Liver (tissue), 9 donors: Measurements from ENCODE around the gene COL24A1. TPM values are rescaled to one million over a fixed set of nuclear protein-coding genes. Genes with fewer than 3 reads are reported as not detected.

Experiments used
- DNase-seq: peaks from one replicate; pipeline ENCODE4 v3.0.0-alpha.2; 2017; ENCODE audit warnings: low spot score
- H3K27ac ChIP-seq, 2 donors: one replicate each; pipeline ENCODE4 v1.7.0; 2013; ENCODE audit warnings: inconsistent platforms in 2 of 2, low read length in 2 of 2, control low read depth in 1 of 2, low read depth in 1 of 2, mild to moderate bottlenecking in 1 of 2
- H3K27me3 ChIP-seq, 4 donors: one replicate each; pipeline versions ENCODE4 v1.6.1 to v1.7.0; 2013; ENCODE audit warnings: low read length in 3 of 4, inconsistent platforms in 1 of 4, mild to moderate bottlenecking in 1 of 4, moderate library complexity in 1 of 4; ENCODE audit not compliant: control insufficient read depth in 4 of 4, insufficient read depth in 4 of 4
- H3K36me3 ChIP-seq, 4 donors: one replicate each; pipeline versions ENCODE4 v1.6.1 to v1.7.0; 2013; ENCODE audit warnings: low read length in 3 of 4, mild to moderate bottlenecking in 3 of 4, low read depth in 1 of 4, moderate library complexity in 1 of 4; ENCODE audit not compliant: control insufficient read depth in 4 of 4, insufficient read depth in 3 of 4
- H3K4me1 ChIP-seq, 4 donors: one replicate each; pipeline versions ENCODE4 v1.6.1 to v1.7.0; 2013; ENCODE audit warnings: low read length in 3 of 4, mild to moderate bottlenecking in 3 of 4, moderate library complexity in 1 of 4; ENCODE audit not compliant: control insufficient read depth in 4 of 4, insufficient read depth in 4 of 4
- H3K4me3 ChIP-seq, 3 donors: one replicate each; pipeline versions ENCODE4 v1.6.1 to v1.7.0; 2013; ENCODE audit warnings: low read length in 3 of 3, control low read depth in 1 of 3, low read depth in 1 of 3, mild to moderate bottlenecking in 1 of 3
- H3K9ac ChIP-seq, 2 donors: one replicate each; pipeline ENCODE4 v1.7.0; 2013; ENCODE audit warnings: low read length in 2 of 2, mild to moderate bottlenecking in 2 of 2, moderate library complexity in 2 of 2, control low read depth in 1 of 2, low read depth in 1 of 2
- H3K9me3 ChIP-seq, 4 donors: one replicate each; pipeline versions ENCODE4 v1.6.1 to v1.7.0; 2013; ENCODE audit warnings: low read length in 3 of 4; ENCODE audit not compliant: control insufficient read depth in 4 of 4
- ATF3 ChIP-seq: IDR thresholded peaks from 2 replicates; pipeline ENCODE4 v1.6.1; 2016; ENCODE audit warnings: antibody characterized with exemption
- EGR1 ChIP-seq, 2 donors: IDR thresholded peaks; 2 replicates each; pipeline ENCODE4 v1.6.1; 2016 to 2018; ENCODE audit warnings: antibody characterized with exemption in 2 of 2, low read depth in 2 of 2
- FOXA1 ChIP-seq: IDR thresholded peaks from 2 replicates; pipeline ENCODE4 v1.6.1; 2016; ENCODE audit warnings: antibody characterized with exemption
- FOXA2 ChIP-seq: IDR thresholded peaks from 2 replicates; pipeline ENCODE4 v1.6.1; 2016; ENCODE audit warnings: antibody characterized with exemption
- GABPA ChIP-seq, 2 donors: IDR thresholded peaks in 1 of 2; conservative IDR thresholded peaks in 1 of 2; 2 replicates each; pipeline ENCODE4 v1.6.1; 2016; ENCODE audit warnings: antibody characterized with exemption in 2 of 2, mild to moderate bottlenecking in 1 of 2, moderate library complexity in 1 of 2
- HNF4A ChIP-seq, 2 donors: conservative IDR thresholded peaks; 2 replicates each; pipeline ENCODE4 v1.6.1; 2016; ENCODE audit warnings: antibody characterized with exemption in 2 of 2, mild to moderate bottlenecking in 2 of 2
- JUND ChIP-seq, 2 donors: IDR thresholded peaks; 2 replicates each; pipeline ENCODE4 v1.6.1; 2016; ENCODE audit warnings: antibody characterized with exemption in 2 of 2
- NR2F2 ChIP-seq: IDR thresholded peaks from 2 replicates; pipeline ENCODE4 v1.6.1; 2016; ENCODE audit warnings: antibody characterized with exemption
- RAD21 ChIP-seq, 2 donors: IDR thresholded peaks; 2 replicates each; pipeline ENCODE4 v1.6.1; 2016; ENCODE audit warnings: antibody characterized with exemption in 2 of 2, mild to moderate bottlenecking in 2 of 2
- RXRA ChIP-seq, 2 donors: IDR thresholded peaks; 2 replicates each; pipeline ENCODE4 v1.6.1; 2017 to 2018; ENCODE audit warnings: antibody characterized with exemption in 2 of 2, mild to moderate bottlenecking in 1 of 2
- SP1 ChIP-seq: IDR thresholded peaks from 2 replicates; pipeline ENCODE4 v1.6.1; 2018; ENCODE audit warnings: antibody characterized with exemption, mild to moderate bottlenecking
- TAF1 ChIP-seq: conservative IDR thresholded peaks from 2 replicates; pipeline ENCODE4 v1.6.1; 2016; ENCODE audit warnings: antibody characterized with exemption, mild to moderate bottlenecking
- YY1 ChIP-seq: IDR thresholded peaks from 2 replicates; pipeline ENCODE4 v1.6.1; 2016; ENCODE audit warnings: antibody characterized with exemption, mild to moderate bottlenecking
- WGBS: extraction: QIAGEN DNeasy Blood & Tissue Kit; methylation state at CpG from one replicate; pipeline ENCODE4 v1.1.7; 2013; 5-methylcytosine and 5-hydroxymethylcytosine counted together
- polyA plus RNA-seq, 2 donors: library from polyadenylated mRNA; stranded (reverse) in 1 of 2; unstranded in 1 of 2; fragments of 200-250 nt in 1 of 2; fragments of >200 nt in 1 of 2; fragmentation: Nextera tagmentation in 1 of 2; extraction: Ambion mirVana in 1 of 2; gene quantifications; one replicate each; pipeline versions ENCODE4 v1.2.1 to v1.2.3, GENCODE V29; 2013 to 2015
- total RNA-seq, 2 donors: library from RNA; depleted of rRNA; stranded (reverse); fragments of >200 nt; gene quantifications; one replicate each; pipeline ENCODE4 v1.2.3, GENCODE V29; 2014
- TF ChIP-seq, protein P1 (sequence below): fragments of 150-350 bp; IDR thresholded peaks from 2 replicates; pipeline ENCODE4 v1.5.1; 2017; ENCODE audit warnings: improper control_type of control experiment, low read depth, low read length; ENCODE audit not compliant: missing input control
- TF ChIP-seq, protein P2 (sequence below): IDR thresholded peaks from 2 replicates; pipeline ENCODE4 v1.6.1; 2016; ENCODE audit warnings: antibody characterized with exemption
- TF ChIP-seq, protein P3 (sequence below): IDR thresholded peaks from 2 replicates; pipeline ENCODE4 v1.6.1; 2016; ENCODE audit warnings: antibody characterized with exemption
- donor health status: healthy.
- donor health status: healthy.
- donor health status: healthy.
- donor health status: healthy.
- donor health status: healthy.

COL24A1 gene
- total and polyA plus RNA-seq, 4 donors, result under 0.01 to 0.28 (median 0.01) TPM; not detected in 1

- H3K9ac ChIP-seq, result no peak overlapping the region
- H3K9me3 ChIP-seq, result no peaks in the 10 kb centered on the region
- no peak overlapping the region for H3K27ac ChIP-seq
- peaks cover 0 to 11% (median 8%) of the 10 kb centered on the region in 4 donors for H3K4me1 ChIP-seq
- H3K4me3 ChIP-seq, result no peak overlapping the region
- H3K36me3 ChIP-seq, result peaks cover 4 to 16% (median 8%) of the 10 kb centered on the region in 4 donors
- no peak for DNase-seq
- WGBS, result 97% methylated on average over 4 of the region's 4 CpGs
- TF ChIP-seq NR2F2 (no peak), YY1 (no peak)
- no peaks in the 10 kb centered on the region for H3K27me3 ChIP-seq
These were observed 456.1 kb downstream of the COL24A1 start for GRCh38 chr1:85700422-85700821.

DNA sequence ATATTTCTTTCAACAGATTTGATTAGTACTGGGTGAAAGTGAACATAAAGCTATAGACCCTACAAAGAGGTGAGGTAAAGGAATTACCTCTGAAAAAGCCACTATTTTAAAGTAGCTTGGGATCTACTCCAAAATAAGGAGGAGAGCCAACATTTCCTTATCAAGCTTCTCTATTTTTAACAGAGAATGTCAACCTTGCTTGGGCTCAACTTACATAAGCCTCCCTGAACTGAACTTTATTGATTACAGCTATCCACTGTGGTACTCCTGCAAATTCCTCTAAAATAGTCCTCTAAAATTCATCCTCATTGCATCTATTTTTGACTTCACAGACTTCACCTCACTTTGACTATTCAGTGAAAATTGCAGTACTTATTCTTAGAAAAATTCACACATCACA lies 458.7 kb downstream of the COL24A1 start:
- Histone ChIP-seq H3K9me3 (no peaks in the 10 kb centered on the region), H3K4me1 (peaks cover 0 to 11% (median 8%) of the 10 kb centered on the region in 4 donors), H3K27me3 (no peaks in the 10 kb centered on the region), H3K4me3 (no peak overlapping the region), H3K9ac (no peak overlapping the region), H3K36me3 (peaks cover 4 to 16% (median 7%) of the 10 kb centered on the region in 4 donors), H3K27ac (no peak overlapping the region)
- TF ChIP-seq GABPA (IDR thresholded peaks at IDR 0.05 in 1 of 2, conservative IDR thresholded peaks at IDR 0.05 in 1 of 2) (no peak), RAD21 (IDR thresholded peaks at IDR 0.05) (peak in 1 of 2 donors; percentile 7)
- DNase-seq, result no peak

DNA sequence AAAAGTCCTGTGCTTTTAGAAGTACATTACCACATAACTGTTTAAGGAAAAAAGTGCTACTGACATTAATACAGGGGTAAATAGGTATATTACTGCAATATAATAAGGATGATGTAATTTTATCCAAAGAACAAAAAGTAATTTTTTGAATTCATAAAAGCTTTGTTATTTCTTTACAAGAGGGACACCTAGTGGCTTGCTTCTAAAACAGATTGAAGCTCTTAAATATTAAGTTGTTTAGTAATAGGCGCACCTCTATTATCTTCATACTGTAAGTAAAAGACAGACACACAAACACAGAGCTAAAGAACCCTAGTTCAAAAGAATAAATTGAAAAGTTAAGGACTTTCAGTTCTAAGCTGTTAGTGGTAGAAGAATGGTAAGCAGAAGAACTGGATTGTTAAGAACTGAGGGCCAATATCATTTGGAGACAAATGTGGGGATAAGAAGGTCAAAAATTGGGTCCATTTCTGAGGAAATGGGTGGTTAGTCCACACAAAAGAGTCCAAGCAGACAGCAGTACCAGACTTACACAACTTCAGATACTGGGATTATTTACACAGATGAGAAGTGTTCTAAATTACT lies 463.8 kb downstream of the COL24A1 start:
- Histone ChIP-seq H3K4me1 (peaks cover 0 to 3% (median 2%) of the 10 kb centered on the region in 4 donors), H3K27me3 (no peaks in the 10 kb centered on the region), H3K9ac (no peak overlapping the region), H3K27ac (no peak overlapping the region), H3K36me3 (no peaks in the 10 kb centered on the region), H3K4me3 (no peak overlapping the region), H3K9me3 (no peaks in the 10 kb centered on the region)
- WGBS, result 48% methylated on average over 1 of the region's 1 CpG
- no peak for DNase-seq
- TF ChIP-seq FOXA2, result no peak
- no peak for TF ChIP-seq ATF3
- TF ChIP-seq, protein P1, sequence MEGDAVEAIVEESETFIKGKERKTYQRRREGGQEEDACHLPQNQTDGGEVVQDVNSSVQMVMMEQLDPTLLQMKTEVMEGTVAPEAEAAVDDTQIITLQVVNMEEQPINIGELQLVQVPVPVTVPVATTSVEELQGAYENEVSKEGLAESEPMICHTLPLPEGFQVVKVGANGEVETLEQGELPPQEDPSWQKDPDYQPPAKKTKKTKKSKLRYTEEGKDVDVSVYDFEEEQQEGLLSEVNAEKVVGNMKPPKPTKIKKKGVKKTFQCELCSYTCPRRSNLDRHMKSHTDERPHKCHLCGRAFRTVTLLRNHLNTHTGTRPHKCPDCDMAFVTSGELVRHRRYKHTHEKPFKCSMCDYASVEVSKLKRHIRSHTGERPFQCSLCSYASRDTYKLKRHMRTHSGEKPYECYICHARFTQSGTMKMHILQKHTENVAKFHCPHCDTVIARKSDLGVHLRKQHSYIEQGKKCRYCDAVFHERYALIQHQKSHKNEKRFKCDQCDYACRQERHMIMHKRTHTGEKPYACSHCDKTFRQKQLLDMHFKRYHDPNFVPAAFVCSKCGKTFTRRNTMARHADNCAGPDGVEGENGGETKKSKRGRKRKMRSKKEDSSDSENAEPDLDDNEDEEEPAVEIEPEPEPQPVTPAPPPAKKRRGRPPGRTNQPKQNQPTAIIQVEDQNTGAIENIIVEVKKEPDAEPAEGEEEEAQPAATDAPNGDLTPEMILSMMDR, result peak; percentile 24
- peak; percentile 75 to 77 for TF ChIP-seq RAD21 (IDR thresholded peaks at IDR 0.05)
- TF ChIP-seq YY1, result no peak
- TF ChIP-seq RXRA (IDR thresholded peaks at IDR 0.05), result no peak

DNA sequence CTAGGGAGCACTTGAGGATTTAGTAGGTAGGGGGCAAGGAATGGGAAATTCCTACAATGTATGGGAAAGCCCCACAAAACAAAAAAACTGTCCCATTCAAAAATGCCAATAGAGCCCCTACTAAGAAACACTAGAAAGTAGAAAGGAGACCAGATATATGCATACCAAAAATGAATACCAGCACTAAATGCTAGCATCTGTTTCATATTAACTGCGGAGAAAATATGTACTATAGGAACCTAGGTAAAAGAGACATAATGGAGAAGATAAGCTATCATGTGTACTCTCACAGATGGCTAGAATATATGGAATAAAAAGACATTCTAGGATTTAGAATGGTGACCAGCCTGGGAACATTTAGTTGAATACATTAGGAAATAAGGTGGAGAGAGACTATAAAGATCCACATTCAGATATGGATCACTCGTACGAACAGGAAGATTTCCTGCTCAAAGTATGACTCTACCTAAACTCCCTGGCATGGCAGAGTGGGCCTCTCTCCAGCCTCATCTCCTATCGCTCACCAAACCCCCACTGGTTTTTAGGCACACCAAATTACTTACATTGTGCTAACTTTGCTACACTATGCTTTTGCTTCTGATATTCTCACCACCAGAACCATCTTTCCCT lies 466.7 kb downstream of the COL24A1 start:
- no peak overlapping the region for H3K4me3 ChIP-seq
- H3K9me3 ChIP-seq, result no peaks in the 10 kb centered on the region
- no peaks in the 10 kb centered on the region for H3K4me1 ChIP-seq
- H3K36me3 ChIP-seq, result no peaks in the 10 kb centered on the region
- no peaks in the 10 kb centered on the region for H3K27me3 ChIP-seq
- H3K27ac ChIP-seq, result no peak overlapping the region
- no peak for DNase-seq
- 96% methylated on average over 4 of the region's 4 CpGs for WGBS
- H3K9ac ChIP-seq, result no peak overlapping the region
- TF ChIP-seq, protein P2, sequence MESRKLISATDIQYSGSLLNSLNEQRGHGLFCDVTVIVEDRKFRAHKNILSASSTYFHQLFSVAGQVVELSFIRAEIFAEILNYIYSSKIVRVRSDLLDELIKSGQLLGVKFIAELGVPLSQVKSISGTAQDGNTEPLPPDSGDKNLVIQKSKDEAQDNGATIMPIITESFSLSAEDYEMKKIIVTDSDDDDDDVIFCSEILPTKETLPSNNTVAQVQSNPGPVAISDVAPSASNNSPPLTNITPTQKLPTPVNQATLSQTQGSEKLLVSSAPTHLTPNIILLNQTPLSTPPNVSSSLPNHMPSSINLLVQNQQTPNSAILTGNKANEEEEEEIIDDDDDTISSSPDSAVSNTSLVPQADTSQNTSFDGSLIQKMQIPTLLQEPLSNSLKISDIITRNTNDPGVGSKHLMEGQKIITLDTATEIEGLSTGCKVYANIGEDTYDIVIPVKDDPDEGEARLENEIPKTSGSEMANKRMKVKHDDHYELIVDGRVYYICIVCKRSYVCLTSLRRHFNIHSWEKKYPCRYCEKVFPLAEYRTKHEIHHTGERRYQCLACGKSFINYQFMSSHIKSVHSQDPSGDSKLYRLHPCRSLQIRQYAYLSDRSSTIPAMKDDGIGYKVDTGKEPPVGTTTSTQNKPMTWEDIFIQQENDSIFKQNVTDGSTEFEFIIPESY, result no peak
- TF ChIP-seq ATF3 (no peak), FOXA2 (no peak), HNF4A (conservative IDR thresholded peaks at IDR 0.05) (no peak), GABPA (IDR thresholded peaks at IDR 0.05 in 1 of 2, conservative IDR thresholded peaks at IDR 0.05 in 1 of 2) (no peak), YY1 (no peak), FOXA1 (no peak), JUND (IDR thresholded peaks at IDR 0.05) (no peak), NR2F2 (no peak), TAF1 (no peak), SP1 (no peak), RAD21 (IDR thresholded peaks at IDR 0.05) (no peak), EGR1 (IDR thresholded peaks at IDR 0.05; ENCODE audit: low read depth in 2 of 2) (no peak)
- TF ChIP-seq, protein P3, sequence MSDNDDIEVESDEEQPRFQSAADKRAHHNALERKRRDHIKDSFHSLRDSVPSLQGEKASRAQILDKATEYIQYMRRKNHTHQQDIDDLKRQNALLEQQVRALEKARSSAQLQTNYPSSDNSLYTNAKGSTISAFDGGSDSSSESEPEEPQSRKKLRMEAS, result no peak
